Measurements from ENCODE around the gene GP1BA.
A peak's percentile ranks its signal among the peaks of the same experiment; 100 is the strongest.
"Not testable (repeated sequence)": the region's sequence is repeated elsewhere in the genome, so short reads cannot be mapped to it uniquely, and the experiment has no call there.

The GP1BA gene

GRCh38 chr17:4900231-4901107, 31.6 kb upstream of the GP1BA start:
- no peak overlapping the region for H3K27ac ChIP-seq
- no peak for DNase-seq (ENCODE audit: low read depth, low spot score)

- no peak overlapping the region for H3K27ac ChIP-seq
Measured at GRCh38 chr17:4901108-4901647, 30.9 kb upstream of the GP1BA start.

GRCh38 chr17:4901648-4902344, 30.3 kb upstream of the GP1BA start:
- DNase-seq (ENCODE audit: low read depth, low spot score): no peak
- no peak overlapping the region for H3K27ac ChIP-seq

More at GRCh38 chr17:4901108-4901647, 30.9 kb upstream of the GP1BA start:
- DNase-seq (ENCODE audit: low read depth, low spot score): no peak

- peak overlapping the region; percentile 35 for H3K27ac ChIP-seq
- DNase-seq (ENCODE audit: low read depth, low spot score): no peak
Measured at GRCh38 chr17:4902540-4902939, 29.5 kb upstream of the GP1BA start.

GRCh38 chr17:4903051-4903818, 28.8 kb upstream of the GP1BA start, which contains the start of gene CHRNE:
Gene CHRNE (minus strand): TSS chr17:4903098. CDS start chr17:4903063, 35 bp downstream.
- peak; percentile 60 for DNase-seq (ENCODE audit: low read depth, low spot score)
- H3K27ac ChIP-seq: peak within 1 kb of the TSS; percentile 35

GRCh38 chr17:4906642-4907041, 25.4 kb upstream of the GP1BA start:
- H3K27ac ChIP-seq; DNase-seq (ENCODE audit: low read depth, low spot score): not testable (repeated sequence)

- DNase-seq (ENCODE audit: low read depth, low spot score): peak; percentile 51
- H3K27ac ChIP-seq: peak overlapping the region; percentile 99
Measured at GRCh38 chr17:4908301-4908700, 23.8 kb upstream of the GP1BA start.

GRCh38 chr17:4908711-4909496, 23.2 kb upstream of the GP1BA start:
- H3K27ac ChIP-seq: peak overlapping the region; percentile 99

GRCh38 chr17:4913994-4914393, 18.1 kb upstream of the GP1BA start:
- DNase-seq (ENCODE audit: low read depth, low spot score): no peak
- H3K27ac ChIP-seq: no peak overlapping the region

More at GRCh38 chr17:4908711-4909496, 23.2 kb upstream of the GP1BA start:
- DNase-seq (ENCODE audit: low read depth, low spot score): peak; percentile 84

GRCh38 chr17:4914551-4914950, 17.5 kb upstream of the GP1BA start:
- not testable (repeated sequence) for H3K27ac ChIP-seq; DNase-seq (ENCODE audit: low read depth, low spot score)

- DNase-seq (ENCODE audit: low read depth, low spot score): no peak
Measured at GRCh38 chr17:4919511-4920047, 12.5 kb upstream of the GP1BA start.

GRCh38 chr17:4920351-4921048, 11.6 kb upstream of the GP1BA start:
- peak overlapping the region; percentile 22 for H3K27ac ChIP-seq
- no peak for DNase-seq (ENCODE audit: low read depth, low spot score)

More at GRCh38 chr17:4919511-4920047, 12.5 kb upstream of the GP1BA start:
- no peak overlapping the region for H3K27ac ChIP-seq

- no peak overlapping the region for H3K27ac ChIP-seq
- DNase-seq (ENCODE audit: low read depth, low spot score): no peak
Measured at GRCh38 chr17:4921320-4921719, 10.8 kb upstream of the GP1BA start.

GRCh38 chr17:4926577-4927335, 5.3 kb upstream of the GP1BA start:
- not testable (repeated sequence) for H3K27ac ChIP-seq; DNase-seq (ENCODE audit: low read depth, low spot score)

- no peak for DNase-seq (ENCODE audit: low read depth, low spot score)
- no peak overlapping the region for H3K27ac ChIP-seq
Measured at GRCh38 chr17:4928881-4929280, 3.2 kb upstream of the GP1BA start.

- no peak for DNase-seq (ENCODE audit: low read depth, low spot score)
- no peak overlapping the region for H3K27ac ChIP-seq
Measured at GRCh38 chr17:4932756-4933155, 679 bp downstream of the GP1BA start.

GRCh38 chr17:4933646-4934045, 1.6 kb downstream of the GP1BA start:
- H3K27ac ChIP-seq: no peak overlapping the region
- DNase-seq (ENCODE audit: low read depth, low spot score): no peak

Data from epithelial cell of prostate (primary cell).